ENCODE measurements around the gene CARTPT.

CARTPT gene

GRCh38 chr5:71767661-71768060 lies 48.6 kb downstream of the CARTPT start:
- no peak overlapping the region for H3K4me3 Mint-ChIP-seq
- H3K27ac Mint-ChIP-seq: no peak overlapping the region
- no peak for TF ChIP-seq CTCF (IDR thresholded peaks at IDR 0.05; ENCODE audit: unreplicated experiment in 3 of 3)
- no peaks in the 10 kb centered on the region for H3K36me3 Mint-ChIP-seq (ENCODE audit: low read depth)
- H3K4me1 Mint-ChIP-seq: no peaks in the 10 kb centered on the region
- no peaks in the 10 kb centered on the region for H3K9me3 Mint-ChIP-seq
- no peaks in the 10 kb centered on the region for H3K27me3 Mint-ChIP-seq (ENCODE audit: low read depth)

DNA sequence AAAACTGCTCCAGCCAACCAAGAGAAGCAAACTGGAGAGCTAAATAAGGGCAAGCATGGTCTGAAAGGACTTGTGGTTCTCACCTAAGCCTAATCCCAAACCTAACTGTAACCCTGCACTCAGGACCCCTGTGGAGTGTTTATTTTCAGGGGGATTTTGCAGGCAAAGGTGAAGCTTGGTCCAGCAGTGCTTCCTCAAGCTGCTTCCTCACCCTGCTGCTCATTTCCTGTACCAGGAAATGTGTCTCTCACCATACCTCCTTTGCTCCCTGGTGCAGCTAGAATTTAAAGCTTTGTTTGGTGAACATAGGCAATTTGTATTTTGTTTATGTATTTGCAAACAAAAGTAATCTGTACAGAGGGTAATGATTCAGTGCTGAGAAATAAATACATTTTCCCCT lies 50.2 kb downstream of the CARTPT start:
- no peaks in the 10 kb centered on the region for H3K27me3 Mint-ChIP-seq (ENCODE audit: low read depth)

DNA sequence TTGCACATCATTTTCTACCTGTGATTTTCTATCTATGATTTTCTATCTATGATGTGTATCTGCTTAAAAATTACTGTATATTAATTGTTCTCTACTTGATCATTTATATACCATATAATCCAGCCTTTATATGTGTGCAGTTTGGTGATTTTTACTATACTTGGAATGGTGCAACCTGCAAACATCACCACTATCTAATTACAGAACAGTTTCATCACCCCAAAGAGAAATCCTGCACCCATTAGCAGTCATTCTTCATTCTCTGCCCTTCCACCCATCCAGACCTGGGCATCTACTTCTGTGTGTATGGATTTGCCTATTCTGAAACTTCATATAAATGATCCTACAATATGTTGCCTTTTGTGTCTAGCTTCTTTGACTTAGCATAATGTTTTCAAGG lies 51.3 kb downstream of the CARTPT start:
- no peak for TF ChIP-seq CTCF (IDR thresholded peaks at IDR 0.05; ENCODE audit: unreplicated experiment in 3 of 3)
- Mint-ChIP-seq H3K27ac (no peak overlapping the region), H3K4me1 (no peaks in the 10 kb centered on the region), H3K27me3 (ENCODE audit: low read depth) (no peaks in the 10 kb centered on the region), H3K9me3 (no peaks in the 10 kb centered on the region), H3K4me3 (no peak overlapping the region), H3K36me3 (ENCODE audit: low read depth) (no peaks in the 10 kb centered on the region)

More for the DNA sequence above, 50.2 kb downstream of the CARTPT start:
- Mint-ChIP-seq H3K4me1 (no peaks in the 10 kb centered on the region), H3K9me3 (no peaks in the 10 kb centered on the region), H3K27ac (no peak overlapping the region), H3K36me3 (ENCODE audit: low read depth) (no peaks in the 10 kb centered on the region), H3K4me3 (no peak overlapping the region)
- no peak for TF ChIP-seq CTCF (IDR thresholded peaks at IDR 0.05; ENCODE audit: unreplicated experiment in 3 of 3)

Data from nephron (organoid).